Stimulated activated naive CD8-positive, alpha-beta T cell treated with anti-CD3 and anti-CD28 coated beads, Interleukin-15, Interleukin-2, amounts not matched to agents 100 U/mL and 50 U/mL, for 24 hours (primary cell): Measurements from ENCODE around the gene EFCAB13.
"Not testable (repeated sequence)": the region's sequence is repeated elsewhere in the genome, so short reads cannot be mapped to it uniquely, and the experiment has no call there.

ENCODE experiments used
- ATAC-seq: fragments of 150-1000 bp; cut with Tn5 transposase; one replicate; pipeline ENCODE4 v1.10.0; 2021
- DNase-seq: peaks from one replicate; pipeline ENCODE4 v3.0.0; 2021

The EFCAB13 gene

GRCh38 chr17:47325176-47325575 lies 1.4 kb downstream of the EFCAB13 start:
- DNase-seq (no peak), ATAC-seq (no peak)

- ATAC-seq (no peak), DNase-seq (no peak)
Observed at GRCh38 chr17:47330548-47330947, 6.8 kb downstream of the EFCAB13 start.

- DNase-seq (no peak), ATAC-seq (no peak)
Observed at GRCh38 chr17:47332287-47332686, 8.5 kb downstream of the EFCAB13 start.

GRCh38 chr17:47335101-47335936 lies 11.6 kb downstream of the EFCAB13 start:
- no peak for ATAC-seq
- DNase-seq, result no peak

- ATAC-seq, result no peak
- DNase-seq, result no peak
Observed at GRCh38 chr17:47338026-47338425, 14.3 kb downstream of the EFCAB13 start.

GRCh38 chr17:47352848-47353247 lies 29.1 kb downstream of the EFCAB13 start:
- no peak for DNase-seq
- ATAC-seq, result no peak

GRCh38 chr17:47358652-47359051 lies 34.9 kb downstream of the EFCAB13 start:
- ATAC-seq (no peak), DNase-seq (no peak)

GRCh38 chr17:47363171-47363570 lies 39.4 kb downstream of the EFCAB13 start:
- no peak for DNase-seq
- no peak for ATAC-seq

- ATAC-seq, result no peak
- no peak for DNase-seq
Observed at GRCh38 chr17:47367257-47367656, 43.5 kb downstream of the EFCAB13 start.

GRCh38 chr17:47368262-47368661 lies 44.5 kb downstream of the EFCAB13 start:
- DNase-seq (no peak), ATAC-seq (no peak)

GRCh38 chr17:47370899-47371298 lies 47.1 kb downstream of the EFCAB13 start:
- not testable (repeated sequence) for DNase-seq, ATAC-seq

GRCh38 chr17:47373002-47373401 lies 49.2 kb downstream of the EFCAB13 start:
- DNase-seq (no peak), ATAC-seq (no peak)

GRCh38 chr17:47376247-47376646 lies 52.5 kb downstream of the EFCAB13 start:
- no peak for DNase-seq
- no peak for ATAC-seq

- DNase-seq (no peak), ATAC-seq (no peak)
Observed at GRCh38 chr17:47388825-47389224, 65.1 kb downstream of the EFCAB13 start.

GRCh38 chr17:47397532-47398128 lies 73.9 kb downstream of the EFCAB13 start:
- not testable (repeated sequence) for DNase-seq, ATAC-seq

GRCh38 chr17:47400333-47400732 lies 76.6 kb downstream of the EFCAB13 start:
- DNase-seq, result no peak
- ATAC-seq, result no peak

GRCh38 chr17:47401100-47401499 lies 77.3 kb downstream of the EFCAB13 start:
- ATAC-seq, result no peak
- DNase-seq, result no peak

- no peak for ATAC-seq
- DNase-seq, result no peak
Observed at GRCh38 chr17:47404006-47404405, 80.3 kb downstream of the EFCAB13 start.

- DNase-seq (no peak), ATAC-seq (no peak)
Observed at GRCh38 chr17:47404875-47405274, 81.1 kb downstream of the EFCAB13 start.

GRCh38 chr17:47413872-47414271 lies 90.1 kb downstream of the EFCAB13 start:
- DNase-seq, result no peak

GRCh38 chr17:47414612-47415011 lies 90.9 kb downstream of the EFCAB13 start:
- DNase-seq (no peak), ATAC-seq (no peak)

More at GRCh38 chr17:47413872-47414271, 90.1 kb downstream of the EFCAB13 start:
- no peak for ATAC-seq

- DNase-seq (peak; percentile 25), ATAC-seq (peak; percentile 36)
Observed at GRCh38 chr17:47423406-47424295, 99.9 kb downstream of the EFCAB13 start.

GRCh38 chr17:47425233-47425632 lies 101.5 kb downstream of the EFCAB13 start:
- not testable (repeated sequence) for DNase-seq, ATAC-seq
